ENCODE measurements around the gene GGCX.

The GGCX gene

GRCh38 chr2:85497944-85498630 is 63.2 kb downstream of the GGCX start:
- TF ChIP-seq GABPA (IDR thresholded peaks at IDR 0.05; ENCODE audit: low read depth) = no peak
- TF ChIP-seq SPI1 (IDR thresholded peaks at IDR 0.05; ENCODE audit: borderline replicate concordance, low read depth) = no peak
- TF ChIP-seq POLR2AphosphoS5 (IDR thresholded peaks at IDR 0.05; ENCODE audit: low read depth) = no peak
- TF ChIP-seq REST (IDR thresholded peaks at IDR 0.05; ENCODE audit: insufficient replicate concordance, low read depth) = no peak
- TF ChIP-seq CTCF (IDR thresholded peaks at IDR 0.05; ENCODE audit: insufficient read depth, low read length) = no peak
- Histone ChIP-seq H3K27ac (replicated peaks) (no peak overlapping the region), H3K27me3 (ENCODE audit: insufficient read depth, poor library complexity, severe bottlenecking) (no peaks in the 10 kb centered on the region)

GRCh38 chr2:85496436-85496835 is 64.9 kb downstream of the GGCX start:
- no peak for DNase-seq (ENCODE audit: low read depth in 1 of 2, low spot score in 1 of 2)
- Histone ChIP-seq H3K27ac (replicated peaks) (no peak overlapping the region), H3K27me3 (ENCODE audit: insufficient read depth, poor library complexity, severe bottlenecking) (no peaks in the 10 kb centered on the region), H3K4me3 (replicated peaks; ENCODE audit: insufficient read depth, low read length) (no peak overlapping the region)
- no peak for TF ChIP-seq CTCF (IDR thresholded peaks at IDR 0.05; ENCODE audit: insufficient read depth, low read length)
- no peak for TF ChIP-seq POLR2AphosphoS5 (IDR thresholded peaks at IDR 0.05; ENCODE audit: low read depth)
- TF ChIP-seq SPI1 (IDR thresholded peaks at IDR 0.05; ENCODE audit: borderline replicate concordance, low read depth) = no peak
- TF ChIP-seq REST (IDR thresholded peaks at IDR 0.05; ENCODE audit: insufficient replicate concordance, low read depth) = no peak
- no peak for TF ChIP-seq GABPA (IDR thresholded peaks at IDR 0.05; ENCODE audit: low read depth)

More at GRCh38 chr2:85497944-85498630, 63.2 kb downstream of the GGCX start:
- H3K4me3 ChIP-seq (replicated peaks; ENCODE audit: insufficient read depth, low read length) = no peak overlapping the region
- DNase-seq (ENCODE audit: low read depth in 1 of 2, low spot score in 1 of 2) = no peak

Data from HL-60 (cell line).